Measurements from ENCODE around the gene FFAR2. TPM values are rescaled to one million over a fixed set of nuclear protein-coding genes. Genes with fewer than 3 reads are reported as not detected.
"Not testable (repeated sequence)": the region's sequence is repeated elsewhere in the genome, so short reads cannot be mapped to it uniquely, and the experiment has no call there.

FFAR2 gene
- total RNA-seq, 4 donors from 2014 or later: 0.49 to 2.5 (median 0.56) TPM; not detected in 1

- WGBS, 2 donors: 43 to 45% methylated on average over 12 to 13 of the region's 14 CpGs
- H3K9me3 ChIP-seq: no peaks in the 10 kb centered on the region
- no peak for DNase-seq
- TF ChIP-seq CTCF (IDR thresholded peaks at IDR 0.05) (no peak), POLR2A (IDR thresholded peaks at IDR 0.05) (no peak)
- intact Hi-C loops (cut with DNase I): no loop called here
- H3K27ac ChIP-seq: no peak overlapping the region
- H3K4me3 ChIP-seq: no peak overlapping the region
- H3K27me3 ChIP-seq: peaks cover 0 to 5% (median 0%) of the 10 kb centered on the region in 4 donors
- H3K4me1 ChIP-seq: peaks cover 12 to 32% (median 15%) of the 10 kb centered on the region in 3 donors
- H3K36me3 ChIP-seq: no peaks in the 10 kb centered on the region
Observed at GRCh38 chr19:35459414-35460082, 11.5 kb downstream of the FFAR2 start.

GRCh38 chr19:35460608-35461007 is 12.6 kb downstream of the FFAR2 start:
- no peak for TF ChIP-seq POLR2A (IDR thresholded peaks at IDR 0.05)
- DNase-seq: no peak
- Histone ChIP-seq H3K9me3 (no peaks in the 10 kb centered on the region), H3K27me3 (peaks cover 0 to 5% (median 0%) of the 10 kb centered on the region in 4 donors), H3K27ac (no peak overlapping the region), H3K36me3 (no peaks in the 10 kb centered on the region), H3K4me3 (no peak overlapping the region), H3K4me1 (peaks cover 12 to 32% (median 15%) of the 10 kb centered on the region in 3 donors)
- intact Hi-C loops (cut with DNase I): no loop called here
- WGBS, 2 donors: 64 to 77% methylated on average over 10 of the region's 10 CpGs

GRCh38 chr19:35461060-35461459 is 13.0 kb downstream of the FFAR2 start:
- H3K27me3 ChIP-seq: peaks cover 0 to 6% (median 0%) of the 10 kb centered on the region in 4 donors
- no peaks in the 10 kb centered on the region for H3K36me3 ChIP-seq
- intact Hi-C loops (cut with DNase I): no loop called here
- WGBS, 2 donors: 78 to 80% methylated on average over 9 of the region's 9 CpGs
- no peak overlapping the region for H3K27ac ChIP-seq
- no peak for TF ChIP-seq CTCF (IDR thresholded peaks at IDR 0.05)
- no peak for TF ChIP-seq POLR2A (IDR thresholded peaks at IDR 0.05)
- no peak overlapping the region for H3K4me3 ChIP-seq
- DNase-seq: no peak
- no peaks in the 10 kb centered on the region for H3K9me3 ChIP-seq
- peaks cover 12 to 32% (median 15%) of the 10 kb centered on the region in 3 donors for H3K4me1 ChIP-seq

- H3K27ac ChIP-seq: peak overlapping the region in 1 of 4 donors; percentile 44
Observed at GRCh38 chr19:35461788-35462187, 13.7 kb downstream of the FFAR2 start.

GRCh38 chr19:35462476-35462953 is 14.5 kb downstream of the FFAR2 start:
- Histone ChIP-seq H3K4me3 (no peak overlapping the region), H3K27ac (peak overlapping the region in 2 of 4 donors; percentile 14 to 44), H3K27me3 (peaks cover 0 to 9% (median 0%) of the 10 kb centered on the region in 4 donors), H3K4me1 (peaks cover 12 to 39% (median 15%) of the 10 kb centered on the region in 3 donors), H3K9me3 (no peaks in the 10 kb centered on the region), H3K36me3 (no peaks in the 10 kb centered on the region)
- TF ChIP-seq CTCF (IDR thresholded peaks at IDR 0.05): no peak
- no peak for TF ChIP-seq POLR2A (IDR thresholded peaks at IDR 0.05)
- WGBS, 2 donors: 23 to 41% methylated on average over 6 of the region's 6 CpGs
- intact Hi-C loops (cut with DNase I): no loop called here
- DNase-seq: no peak

More at GRCh38 chr19:35461788-35462187, 13.7 kb downstream of the FFAR2 start:
- H3K36me3 ChIP-seq; DNase-seq; intact Hi-C loops (cut with DNase I); H3K27me3 ChIP-seq; H3K9me3 ChIP-seq; H3K4me3 ChIP-seq: not testable (repeated sequence)
- H3K4me1 ChIP-seq: peaks cover 12 to 34% (median 15%) of the 10 kb centered on the region in 3 donors

GRCh38 chr19:35462956-35463355 is 14.9 kb downstream of the FFAR2 start:
- H3K36me3 ChIP-seq; intact Hi-C loops (cut with DNase I); H3K27ac ChIP-seq; H3K9me3 ChIP-seq; DNase-seq; H3K27me3 ChIP-seq; H3K4me3 ChIP-seq: not testable (repeated sequence)
- WGBS, 2 donors: 57 to 60% methylated on average over 7 of the region's 7 CpGs
- peaks cover 12 to 39% (median 15%) of the 10 kb centered on the region in 3 donors for H3K4me1 ChIP-seq
